Mucosa of stomach (tissue), 1 donor: ENCODE data around the gene IRX6.

Experiments used
- H3K27me3 ChIP-seq: one replicate; pipeline ENCODE4 v1.7.0; 2013; ENCODE audit warnings: mild to moderate bottlenecking, low read length; ENCODE audit not compliant: control insufficient read depth, insufficient read depth
- H3K36me3 ChIP-seq: one replicate; pipeline ENCODE4 v1.7.0; 2013; ENCODE audit warnings: low read length; ENCODE audit not compliant: control insufficient read depth, insufficient read depth
- H3K4me1 ChIP-seq: one replicate; pipeline ENCODE4 v1.7.0; 2013; ENCODE audit warnings: mild to moderate bottlenecking, low read length; ENCODE audit not compliant: control insufficient read depth, insufficient read depth
- H3K4me3 ChIP-seq: one replicate; pipeline ENCODE4 v1.7.0; 2013; ENCODE audit warnings: low read length
- H3K9ac ChIP-seq: one replicate; pipeline ENCODE4 v1.7.0; 2013; ENCODE audit warnings: mild to moderate bottlenecking, low read length, moderate library complexity
- H3K9me3 ChIP-seq: one replicate; pipeline ENCODE4 v1.7.0; 2013; ENCODE audit warnings: mild to moderate bottlenecking, low read length, moderate library complexity; ENCODE audit not compliant: control insufficient read depth
- donor health status: Pancreatic carcinoma.

Gene IRX6

DNA sequence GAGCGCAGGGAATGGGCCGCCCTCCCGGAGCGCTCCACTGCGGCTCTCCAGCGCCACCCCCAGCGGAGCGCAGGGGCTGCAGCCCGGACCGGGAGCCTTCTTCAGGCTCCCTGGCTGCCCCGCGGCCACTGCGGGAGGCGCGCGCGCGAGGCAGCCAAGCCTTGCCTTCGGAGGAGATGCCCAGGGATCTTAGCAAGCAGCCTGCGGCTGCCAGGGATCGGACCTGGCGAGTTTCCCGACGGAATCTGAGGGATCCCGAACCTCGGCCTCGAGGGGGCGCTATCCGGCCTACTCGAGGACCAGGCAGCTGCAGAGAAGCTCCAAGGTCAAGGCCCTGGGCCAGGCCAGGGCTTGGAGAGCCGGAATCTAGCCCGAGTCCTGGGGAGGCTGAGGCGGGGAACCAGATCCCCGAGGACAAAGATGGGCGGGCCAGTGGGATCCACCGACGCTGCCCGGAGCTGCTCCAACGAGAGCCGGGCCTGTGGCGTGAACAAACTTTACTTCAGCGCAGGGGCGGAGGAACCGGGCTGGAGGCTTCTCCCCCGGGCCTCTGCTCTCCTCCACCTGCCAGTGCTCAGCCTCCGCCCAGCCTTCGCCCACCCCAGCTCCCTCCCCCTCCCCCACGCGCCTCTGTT, at the start of gene IRX6:
Gene IRX6, plus strand, starts transcription at position 567 of the 635 bp plus-strand sequence. CDS start 889 bp downstream, outside the sequence.
- H3K4me3 ChIP-seq, result no peak within 1 kb of the TSS

DNA sequence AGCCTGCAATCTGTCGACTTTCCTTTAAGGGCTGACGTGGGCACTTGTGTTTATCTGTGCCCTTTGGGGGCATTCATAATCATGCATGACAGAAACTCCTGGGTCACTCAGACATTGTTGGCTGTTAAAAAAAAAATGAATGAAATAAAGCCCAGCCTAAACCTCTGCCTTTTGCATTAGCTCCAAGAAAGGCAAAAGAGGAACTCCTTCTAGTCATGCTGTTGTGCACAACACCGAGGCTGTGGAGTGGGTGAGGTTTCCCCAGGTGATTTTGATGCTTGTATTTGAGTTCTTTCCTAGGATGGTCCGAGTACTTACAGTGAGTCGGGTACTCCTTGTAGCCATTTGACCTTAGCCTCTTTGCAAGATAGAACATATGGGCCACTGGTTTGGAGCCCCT, 49.6 kb upstream of the IRX6 start:
- no peaks in the 10 kb centered on the region for H3K27me3 ChIP-seq
- H3K9me3 ChIP-seq, result no peaks in the 10 kb centered on the region
- no peaks in the 10 kb centered on the region for H3K4me1 ChIP-seq
- no peaks in the 10 kb centered on the region for H3K36me3 ChIP-seq
- H3K4me3 ChIP-seq, result no peak overlapping the region
- no peak overlapping the region for H3K9ac ChIP-seq

More for the DNA sequence above, at the start of gene IRX6:
- no peaks in the 10 kb centered on the region for H3K4me1 ChIP-seq
- H3K27me3 ChIP-seq, result peaks cover 51% of the 10 kb centered on the region
- no peaks in the 10 kb centered on the region for H3K9me3 ChIP-seq
- no peaks in the 10 kb centered on the region for H3K36me3 ChIP-seq
- H3K9ac ChIP-seq, result no peak within 1 kb of the TSS

DNA sequence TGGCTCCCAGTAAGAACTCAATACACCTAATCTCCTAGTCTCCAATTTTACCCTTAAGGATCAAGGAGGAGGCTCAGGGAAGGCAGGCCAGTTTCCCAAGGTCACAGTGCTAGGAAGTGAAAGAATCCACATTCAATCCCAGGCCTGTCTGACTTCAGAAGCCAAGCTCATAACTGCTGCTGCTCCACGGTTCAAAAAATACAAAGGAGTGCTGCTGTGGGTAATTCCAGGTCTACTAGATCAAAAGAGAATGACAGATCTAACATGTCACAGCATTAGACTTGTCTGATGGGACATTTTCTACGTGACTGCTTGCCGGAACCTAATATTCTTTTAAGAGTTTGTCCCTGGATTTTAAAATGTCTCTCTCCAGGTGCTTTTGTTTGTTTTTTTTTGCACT, 48.8 kb upstream of the IRX6 start:
- Histone ChIP-seq H3K9me3 (no peaks in the 10 kb centered on the region), H3K4me1 (no peaks in the 10 kb centered on the region), H3K27me3 (no peaks in the 10 kb centered on the region), H3K9ac (no peak overlapping the region), H3K4me3 (no peak overlapping the region), H3K36me3 (no peaks in the 10 kb centered on the region)

DNA sequence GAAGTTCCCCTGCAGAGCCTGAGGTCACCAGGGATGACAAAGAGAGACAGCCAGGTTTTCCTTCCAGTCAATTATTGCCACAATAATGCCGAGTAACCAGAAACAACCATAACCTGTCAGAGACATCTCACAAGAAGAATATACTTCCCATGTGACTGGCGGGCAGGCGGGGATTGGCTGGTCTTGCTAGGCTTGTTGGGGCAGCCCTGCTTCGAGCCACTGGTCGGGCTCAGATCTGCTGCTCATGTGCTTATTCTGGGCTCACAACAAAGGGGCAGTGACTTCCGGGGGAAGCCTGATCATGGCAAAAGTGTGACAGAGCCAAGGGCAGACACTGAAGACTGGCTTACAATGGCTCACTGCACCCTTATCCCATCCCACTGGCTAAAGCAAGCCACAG, 48.1 kb upstream of the IRX6 start:
- no peaks in the 10 kb centered on the region for H3K27me3 ChIP-seq
- H3K9ac ChIP-seq, result no peak overlapping the region
- no peaks in the 10 kb centered on the region for H3K9me3 ChIP-seq
- no peaks in the 10 kb centered on the region for H3K36me3 ChIP-seq
- H3K4me1 ChIP-seq, result no peaks in the 10 kb centered on the region
- H3K4me3 ChIP-seq, result no peak overlapping the region

DNA sequence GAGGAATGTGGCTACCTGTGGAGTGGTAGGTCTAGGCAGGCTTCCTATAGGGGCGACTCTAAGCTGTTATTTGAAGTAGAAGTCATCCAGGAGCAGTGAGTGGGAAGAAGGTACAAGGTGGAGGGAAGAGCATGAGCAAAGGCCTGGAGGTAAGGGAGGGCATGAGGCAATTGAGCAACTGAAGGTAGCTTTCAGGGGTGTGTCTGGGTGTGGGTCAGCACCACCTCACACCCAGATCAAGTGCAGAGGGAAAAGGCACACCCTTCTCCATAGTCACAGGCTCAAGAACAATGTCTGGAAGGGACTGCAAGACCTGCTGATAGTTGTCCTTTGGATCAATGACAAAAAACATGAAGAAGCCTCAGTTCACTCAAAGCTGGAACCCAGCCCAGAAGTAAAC, 46.5 kb upstream of the IRX6 start:
- H3K4me3 ChIP-seq, result no peak overlapping the region
- no peaks in the 10 kb centered on the region for H3K4me1 ChIP-seq
- no peaks in the 10 kb centered on the region for H3K36me3 ChIP-seq
- H3K27me3 ChIP-seq, result no peaks in the 10 kb centered on the region
- H3K9me3 ChIP-seq, result no peaks in the 10 kb centered on the region
- H3K9ac ChIP-seq, result no peak overlapping the region

DNA sequence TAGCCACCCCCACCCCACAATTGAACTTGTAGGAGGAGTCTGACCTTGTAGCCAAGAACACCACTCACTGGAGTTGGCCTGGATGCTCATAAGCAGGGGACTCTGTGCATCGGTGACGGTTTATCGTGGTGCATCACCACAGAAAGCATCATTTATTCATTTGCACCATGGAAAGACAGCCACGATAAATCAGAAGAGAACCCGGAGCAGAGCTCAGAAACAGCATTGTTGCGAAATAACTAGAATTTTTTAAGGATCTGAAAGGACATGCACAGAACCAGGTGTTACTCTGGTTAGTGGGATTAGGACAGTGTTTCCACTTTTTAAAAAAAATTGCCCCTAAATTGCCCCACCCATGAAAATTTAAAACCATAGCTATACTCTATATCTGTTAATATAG, 44.4 kb upstream of the IRX6 start:
- H3K9ac ChIP-seq, result no peak overlapping the region
- H3K27me3 ChIP-seq, result no peaks in the 10 kb centered on the region
- H3K36me3 ChIP-seq, result no peaks in the 10 kb centered on the region
- no peaks in the 10 kb centered on the region for H3K9me3 ChIP-seq
- H3K4me3 ChIP-seq, result no peak overlapping the region
- no peaks in the 10 kb centered on the region for H3K4me1 ChIP-seq

DNA sequence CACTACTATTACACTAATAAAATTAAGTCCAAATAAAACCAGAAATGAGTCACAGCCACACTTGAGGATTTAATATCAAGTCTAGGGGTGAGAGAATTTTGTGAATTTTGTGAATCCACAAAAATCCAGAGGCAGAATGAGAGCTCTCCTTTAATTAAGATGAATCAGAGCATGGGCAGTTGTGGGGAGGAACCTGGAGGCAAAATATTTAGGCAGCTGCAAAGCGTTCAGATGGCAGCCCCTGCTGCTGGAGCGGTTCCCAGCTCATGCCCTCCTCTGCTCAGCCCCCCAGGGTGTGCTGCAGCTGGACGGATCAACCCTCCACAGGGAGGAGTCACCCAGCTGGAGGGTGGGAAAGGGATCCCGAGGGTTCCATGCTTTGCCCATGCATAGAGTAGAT, 43.4 kb upstream of the IRX6 start:
- Histone ChIP-seq H3K9me3 (no peaks in the 10 kb centered on the region), H3K4me3 (no peak overlapping the region), H3K36me3 (no peaks in the 10 kb centered on the region), H3K9ac (no peak overlapping the region), H3K4me1 (no peaks in the 10 kb centered on the region), H3K27me3 (no peaks in the 10 kb centered on the region)

DNA sequence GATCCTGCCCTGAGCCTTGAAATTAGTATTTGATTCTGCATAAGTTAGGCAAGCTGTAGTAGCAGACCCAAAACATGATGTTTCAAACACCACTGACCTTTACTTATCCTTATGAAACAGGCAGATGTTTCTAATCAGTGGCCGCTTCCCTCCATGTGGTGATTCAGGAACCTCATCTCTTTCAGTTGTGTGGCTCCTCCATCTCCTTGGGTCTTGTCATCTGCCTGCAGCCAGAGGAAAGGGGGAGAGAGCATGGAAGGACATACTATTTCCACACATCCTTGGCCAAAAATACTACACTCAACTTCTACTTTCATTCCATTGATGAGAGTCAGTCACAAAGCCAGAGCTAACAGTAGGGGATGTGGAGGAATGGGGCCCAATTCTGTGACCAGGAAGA, 41.6 kb upstream of the IRX6 start:
- no peaks in the 10 kb centered on the region for H3K36me3 ChIP-seq
- H3K27me3 ChIP-seq, result no peaks in the 10 kb centered on the region
- H3K4me1 ChIP-seq, result no peaks in the 10 kb centered on the region
- H3K9ac ChIP-seq, result no peak overlapping the region
- H3K4me3 ChIP-seq, result no peak overlapping the region
- no peaks in the 10 kb centered on the region for H3K9me3 ChIP-seq

DNA sequence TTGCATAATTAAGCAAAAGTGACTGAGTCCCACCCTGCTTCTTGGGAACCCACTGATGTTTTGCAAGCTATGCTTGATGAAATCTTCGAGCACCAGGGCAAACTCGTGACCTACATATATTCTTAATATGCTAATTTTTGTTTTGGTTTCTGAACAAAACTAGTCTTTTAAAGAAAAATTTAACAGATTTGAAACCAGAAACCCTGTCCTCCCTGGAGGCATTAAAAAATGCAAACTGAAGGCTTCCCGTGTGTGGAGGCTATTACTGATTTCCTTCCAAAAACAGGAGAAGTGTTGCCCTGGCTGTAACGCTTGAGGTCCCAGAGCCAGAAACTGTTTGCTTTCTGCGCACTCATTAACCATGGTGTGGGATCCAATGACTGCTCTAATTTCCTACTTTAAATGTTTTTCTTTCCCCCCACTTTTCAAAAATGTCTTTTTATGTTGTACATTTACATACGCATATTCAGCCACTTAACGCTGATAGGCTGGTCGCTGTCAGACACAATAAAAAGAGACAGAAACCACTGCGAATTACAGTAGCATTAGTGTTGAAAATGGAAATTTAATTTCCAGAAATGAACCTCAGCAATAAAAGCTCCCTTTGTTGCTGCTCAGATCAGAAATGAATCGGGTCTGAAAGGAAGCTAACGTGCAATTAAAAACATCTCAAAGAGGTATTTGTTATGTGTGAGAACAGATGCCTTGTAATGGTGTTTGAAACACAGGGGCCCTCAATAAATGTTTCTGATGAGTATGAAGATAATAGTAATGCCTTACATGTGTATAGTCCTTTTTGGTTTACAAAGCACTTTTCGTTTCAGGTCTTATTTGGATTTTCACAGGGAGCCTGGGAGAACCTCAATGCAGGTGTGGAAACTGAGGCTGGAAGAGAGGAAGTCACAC, 39.9 kb upstream of the IRX6 start:
- Histone ChIP-seq H3K36me3 (no peaks in the 10 kb centered on the region), H3K27me3 (no peaks in the 10 kb centered on the region), H3K9me3 (no peaks in the 10 kb centered on the region), H3K4me1 (no peaks in the 10 kb centered on the region), H3K4me3 (no peak overlapping the region), H3K9ac (no peak overlapping the region)

DNA sequence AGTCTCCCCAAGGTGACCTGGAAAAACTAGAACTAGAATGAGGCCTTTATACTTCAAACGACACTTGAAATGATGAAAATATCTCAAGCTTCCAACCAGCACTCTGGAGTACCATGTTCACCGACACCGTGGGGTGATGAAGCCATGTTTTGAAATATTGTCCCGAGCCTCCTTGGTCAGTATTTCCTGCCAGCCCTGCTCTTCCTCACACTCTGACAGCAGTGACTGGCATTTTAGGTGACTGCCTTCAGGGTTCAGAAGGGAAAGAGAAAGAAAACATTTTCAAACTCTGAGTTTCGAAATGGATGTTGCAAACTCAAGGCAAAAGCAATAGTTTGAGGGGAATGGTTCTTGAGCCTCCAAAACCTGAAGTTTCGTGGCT, 39.3 kb upstream of the IRX6 start:
- H3K36me3 ChIP-seq, result no peaks in the 10 kb centered on the region
- no peak overlapping the region for H3K9ac ChIP-seq
- H3K9me3 ChIP-seq, result no peaks in the 10 kb centered on the region
- no peaks in the 10 kb centered on the region for H3K27me3 ChIP-seq
- no peak overlapping the region for H3K4me3 ChIP-seq
- no peaks in the 10 kb centered on the region for H3K4me1 ChIP-seq

DNA sequence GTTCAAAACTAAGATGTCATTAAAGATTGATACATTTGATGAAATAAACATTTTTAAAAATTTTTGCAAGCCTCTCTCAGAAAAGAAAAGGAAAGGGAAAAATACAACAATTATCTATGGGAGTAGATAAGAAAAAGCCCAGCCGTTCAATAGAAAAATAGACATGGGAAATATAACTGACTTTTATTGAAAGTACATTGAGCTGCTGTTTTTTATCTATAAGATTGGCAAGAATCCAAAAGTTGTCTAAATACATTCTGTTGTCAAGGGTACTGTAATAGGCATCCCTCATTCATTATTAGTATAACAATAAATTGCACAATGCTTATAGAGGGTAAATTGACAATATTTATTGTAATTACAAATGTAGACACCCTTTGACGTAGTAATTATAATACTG, 38.4 kb upstream of the IRX6 start:
- H3K9me3 ChIP-seq, result no peaks in the 10 kb centered on the region
- H3K36me3 ChIP-seq, result no peaks in the 10 kb centered on the region
- no peak overlapping the region for H3K4me3 ChIP-seq
- no peak overlapping the region for H3K9ac ChIP-seq
- H3K27me3 ChIP-seq, result no peaks in the 10 kb centered on the region
- H3K4me1 ChIP-seq, result no peaks in the 10 kb centered on the region

DNA sequence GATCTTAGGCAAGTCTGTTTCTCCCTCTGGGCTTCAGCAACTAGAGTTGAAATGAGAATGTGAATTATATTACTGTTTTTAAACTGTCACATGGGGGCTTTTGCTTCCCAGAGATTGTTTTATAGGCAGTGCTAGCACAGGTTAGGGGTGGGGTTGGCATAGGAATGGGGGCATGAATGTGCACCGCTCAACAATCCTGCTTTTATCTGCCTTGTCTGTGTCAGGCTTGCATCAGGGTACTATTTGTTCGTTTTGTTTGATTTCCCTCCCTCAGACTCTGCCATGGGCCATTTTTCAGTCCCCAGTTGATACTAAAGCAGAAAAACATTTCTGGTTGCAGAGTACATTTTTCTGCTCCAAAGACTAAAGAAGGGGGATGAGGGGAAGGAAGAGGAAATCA, 34.6 kb upstream of the IRX6 start:
- Histone ChIP-seq H3K9ac (no peak overlapping the region), H3K36me3 (no peaks in the 10 kb centered on the region), H3K27me3 (no peaks in the 10 kb centered on the region), H3K4me1 (no peaks in the 10 kb centered on the region), H3K4me3 (no peak overlapping the region), H3K9me3 (no peaks in the 10 kb centered on the region)
